H1 (cell line): ENCODE data around the gene NOXRED1. TPM values are rescaled to one million over a fixed set of nuclear protein-coding genes. Genes with fewer than 3 reads are reported as not detected.
A peak's percentile ranks its signal among the peaks of the same experiment; 100 is the strongest.

ENCODE experiments used
- NANOG ChIP-seq: IDR thresholded peaks from 2 replicates; pipeline ENCODE4 v1.6.1; 2011; ENCODE audit warnings: low read length, low read depth, mild to moderate bottlenecking, inconsistent platforms; ENCODE audit not compliant: insufficient read depth, poor library complexity, severe bottlenecking
- RAD21 ChIP-seq, 2 experiments: IDR thresholded peaks in 1 of 2; conservative IDR thresholded peaks in 1 of 2; 2 replicates each; pipeline ENCODE4 v1.6.1; 2011; ENCODE audit warnings: low read depth in 2 of 2, low read length in 2 of 2, improper control_type of control experiment in 1 of 2, inconsistent platforms in 1 of 2, mild to moderate bottlenecking in 1 of 2, moderate library complexity in 1 of 2
- YY1 ChIP-seq: IDR thresholded peaks from 2 replicates; pipeline ENCODE4 v1.6.1; 2011; ENCODE audit warnings: low read depth, mild to moderate bottlenecking, low read length
- polyA plus RNA-seq, 7 experiments: library from polyadenylated mRNA; depleted of rRNA in 3 of 7; stranded (reverse) in 5 of 7; unstranded in 2 of 7; fragments of >200 nt in 5 of 7; fragments of 200-250 nt in 2 of 7; gene quantifications; 1 replicate in 5 of 7; 2 replicates in 1 of 7; 4 replicates in 1 of 7; pipeline versions ENCODE4 v1.2.1 to v1.2.3, GENCODE V29; 2011 to 2013; ENCODE audit warnings: missing spikeins in 2 of 7, mixed read lengths in 2 of 7
- total RNA-seq: library from RNA; stranded (reverse); fragmentation: NEBNext Ultra II Directional; extraction: Animal tissue kit (Norgen Biotek cat#: 25700); gene quantifications from 2 replicates; pipeline ENCODE4 v1.2.1, GENCODE V29; 2021
- TF ChIP-seq, protein P1 (sequence below): IDR thresholded peaks from 2 replicates; pipeline ENCODE4 v1.6.1; 2012; ENCODE audit warnings: inconsistent platforms

NOXRED1 gene
- total and polyA plus RNA-seq, 2 of the 8 experiments (the other 6 are each of a cell fraction or from before 2014, with no cell fraction given), result 0.23 to 0.48 TPM

DNA sequence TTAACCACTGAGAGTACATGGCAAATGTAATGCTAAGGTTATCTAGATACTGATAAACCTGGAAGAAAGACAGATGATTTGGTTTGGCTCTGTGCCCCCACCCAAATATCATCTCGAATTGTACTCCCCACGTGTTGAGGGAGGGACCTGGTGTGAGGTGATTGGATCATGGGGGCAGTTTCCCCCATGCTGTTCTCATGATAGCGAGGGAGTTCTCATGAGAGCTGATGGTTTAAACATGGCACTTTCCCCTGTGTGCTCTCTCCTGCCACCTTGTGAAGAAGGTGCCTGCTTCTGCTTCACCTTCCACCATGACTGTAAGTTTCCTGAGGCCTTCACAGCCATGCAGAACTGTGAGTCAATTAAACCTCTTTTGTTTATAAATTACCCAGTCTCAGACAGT, 14.2 kb downstream of the NOXRED1 start (continued):
- TF ChIP-seq RAD21 (IDR thresholded peaks at IDR 0.05 in 1 of 2, conservative IDR thresholded peaks at IDR 0.05 in 1 of 2; ENCODE audit: low read depth in 2 of 2, low read length in 2 of 2) (peak in 1 of 2 experiments; percentile 52; a peak in 2 of 4 replicates), NANOG (no peak), YY1 (peak; percentile 64)
- TF ChIP-seq, protein P1, sequence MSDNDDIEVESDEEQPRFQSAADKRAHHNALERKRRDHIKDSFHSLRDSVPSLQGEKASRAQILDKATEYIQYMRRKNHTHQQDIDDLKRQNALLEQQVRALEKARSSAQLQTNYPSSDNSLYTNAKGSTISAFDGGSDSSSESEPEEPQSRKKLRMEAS, result peak; percentile 13; the same call in 1 of the 2 replicates
